ENCODE data around the gene EIF4EBP3. TPM values are rescaled to one million over a fixed set of nuclear protein-coding genes. Genes with fewer than 3 reads are reported as not detected.

EIF4EBP3 gene
- total and polyA plus RNA-seq, 2 donors (not counting 3 experiments of a cell fraction or from before 2014, with no cell fraction given), result 3.7 to 7.6 TPM

GRCh38 chr5:140560227-140560626 lies 12.8 kb downstream of the EIF4EBP3 start:
- Histone ChIP-seq H3K9me3 (replicated peaks; ENCODE audit: control insufficient read depth, insufficient read depth, low read length) (no peaks in the 10 kb centered on the region), H3K27me3 (ENCODE audit: control insufficient read depth in 2 of 2, insufficient read depth in 2 of 2, low read length in 2 of 2) (no peaks in the 10 kb centered on the region), H2AFZ (ENCODE audit: low read depth, low read length) (no peak overlapping the region), H4K20me1 (replicated peaks; ENCODE audit: control insufficient read depth, extremely low read depth, insufficient read depth, low read length) (no peaks in the 10 kb centered on the region), H3K9ac (replicated peaks; ENCODE audit: extremely low read depth, insufficient read depth, low read length) (no peak overlapping the region), H3K27ac (ENCODE audit: insufficient read depth, low read depth, low read length) (no peak overlapping the region), H3K4me3 (replicated peaks in 1 of 3; ENCODE audit: insufficient read depth in 1 of 3, low read depth in 1 of 3, low read length in 3 of 3) (no peak overlapping the region), H3K79me2 (ENCODE audit: control insufficient read depth, insufficient read depth, low read length) (peaks cover 19% of the 10 kb centered on the region), H3K4me1 (ENCODE audit: control insufficient read depth, extremely low read depth, insufficient read depth, low read length) (peaks cover 15% of the 10 kb centered on the region), H3K9me1 (replicated peaks; ENCODE audit: control insufficient read depth, extremely low read depth, insufficient read depth, low read length) (no peaks in the 10 kb centered on the region), H3K4me2 (ENCODE audit: insufficient read depth, low read length) (no peak overlapping the region), H3K36me3 (ENCODE audit: control insufficient read depth in 2 of 2, extremely low read depth in 1 of 2, insufficient read depth in 2 of 2, low read length in 2 of 2) (no peaks in the 10 kb centered on the region)
- BruUV-seq (replicated peaks), result no TSS peak
- intact Hi-C loops (cut with micrococcal nuclease) (no loop called here), dilution Hi-C loops (cut with MboI; ENCODE audit: extremely low pct_ligation_motif_present, low sequenced_read_pairs) (no loop called here)
- TF ChIP-seq MAX (IDR thresholded peaks at IDR 0.05; ENCODE audit: insufficient read depth, insufficient read length) (no peak), MYC (IDR thresholded peaks at IDR 0.05; ENCODE audit: low read depth, low read length) (no peak), EZH2 (IDR thresholded peaks at IDR 0.05; ENCODE audit: borderline replicate concordance, low read depth, low read length, severe bottlenecking) (no peak), FOS (IDR thresholded peaks at IDR 0.05; ENCODE audit: borderline replicate concordance, insufficient read depth, low read length) (no peak), JUN (IDR thresholded peaks at IDR 0.05; ENCODE audit: borderline replicate concordance, insufficient read depth, insufficient read length, low read depth) (no peak), POLR2A (IDR thresholded peaks at IDR 0.05; ENCODE audit: low read depth, low read length) (no peak), GATA2 (IDR thresholded peaks at IDR 0.05; ENCODE audit: insufficient read depth, insufficient read length, low read depth, low read length) (no peak), POLR2AphosphoS5 (IDR thresholded peaks at IDR 0.05; ENCODE audit: insufficient read depth, low read depth, low read length) (no peak)
- TF ChIP-seq, protein P1, sequence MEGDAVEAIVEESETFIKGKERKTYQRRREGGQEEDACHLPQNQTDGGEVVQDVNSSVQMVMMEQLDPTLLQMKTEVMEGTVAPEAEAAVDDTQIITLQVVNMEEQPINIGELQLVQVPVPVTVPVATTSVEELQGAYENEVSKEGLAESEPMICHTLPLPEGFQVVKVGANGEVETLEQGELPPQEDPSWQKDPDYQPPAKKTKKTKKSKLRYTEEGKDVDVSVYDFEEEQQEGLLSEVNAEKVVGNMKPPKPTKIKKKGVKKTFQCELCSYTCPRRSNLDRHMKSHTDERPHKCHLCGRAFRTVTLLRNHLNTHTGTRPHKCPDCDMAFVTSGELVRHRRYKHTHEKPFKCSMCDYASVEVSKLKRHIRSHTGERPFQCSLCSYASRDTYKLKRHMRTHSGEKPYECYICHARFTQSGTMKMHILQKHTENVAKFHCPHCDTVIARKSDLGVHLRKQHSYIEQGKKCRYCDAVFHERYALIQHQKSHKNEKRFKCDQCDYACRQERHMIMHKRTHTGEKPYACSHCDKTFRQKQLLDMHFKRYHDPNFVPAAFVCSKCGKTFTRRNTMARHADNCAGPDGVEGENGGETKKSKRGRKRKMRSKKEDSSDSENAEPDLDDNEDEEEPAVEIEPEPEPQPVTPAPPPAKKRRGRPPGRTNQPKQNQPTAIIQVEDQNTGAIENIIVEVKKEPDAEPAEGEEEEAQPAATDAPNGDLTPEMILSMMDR (IDR thresholded peaks at IDR 0.05; ENCODE audit: extremely low read depth in 1 of 2, insufficient read depth in 1 of 2, low read depth in 1 of 2, low read length in 2 of 2), result no peak
- DNase-seq (ENCODE audit: low read depth, low spot score), result no peak
- ChIA-PET CTCF (interaction anchor here (1.6 to 3.9 kb wide), 3 partner anchors 10 to 75 kb away, joined by 4 to 18 read pairs (median 6); partner anchors contain the start of gene EIF4EBP3), POLR2A (no interaction called here)
- no peak for FAIRE-seq

Data from endothelial cell of umbilical vein (primary cell).